H9 (cell line): ENCODE data around the gene DAPL1. TPM values are rescaled to one million over a fixed set of nuclear protein-coding genes. Genes with fewer than 3 reads are reported as not detected.

Experiments
- DNase-seq: peaks from one replicate; pipeline ENCODE4 v3.0.0-alpha.2; 2017
- H2AFZ ChIP-seq: one replicate; pipeline ENCODE4 v1.6.1; 2013; ENCODE audit warnings: mild to moderate bottlenecking, low read length, control low read depth, moderate library complexity
- H2AK5ac ChIP-seq: 2 replicates; pipeline ENCODE4 v1.6.1; 2013; ENCODE audit warnings: low read length, control low read depth, mixed read lengths; ENCODE audit not compliant: insufficient read length
- H2BK120ac ChIP-seq: one replicate; pipeline ENCODE4 v1.6.1; 2013; ENCODE audit warnings: low read depth, mild to moderate bottlenecking, low read length, control low read depth, inconsistent platforms; ENCODE audit not compliant: poor library complexity, severe bottlenecking
- H2BK12ac ChIP-seq: 2 replicates; pipeline ENCODE4 v1.6.1; 2013; ENCODE audit warnings: low read length, control low read depth, mixed read lengths, low read depth; ENCODE audit not compliant: insufficient read length
- H2BK15ac ChIP-seq: 2 replicates; pipeline ENCODE4 v1.6.1; 2013; ENCODE audit warnings: low read depth, low read length, control low read depth
- H2BK20ac ChIP-seq: one replicate; pipeline ENCODE4 v1.6.1; 2013; ENCODE audit warnings: low read depth, mild to moderate bottlenecking, low read length, control low read depth, inconsistent platforms; ENCODE audit not compliant: poor library complexity, severe bottlenecking
- H2BK5ac ChIP-seq: 2 replicates; pipeline ENCODE4 v1.6.1; 2013; ENCODE audit warnings: low read length, control low read depth, mixed read lengths; ENCODE audit not compliant: insufficient read length
- H3K14ac ChIP-seq: 2 replicates; pipeline ENCODE4 v1.6.1; 2013; ENCODE audit warnings: low read length, control low read depth; ENCODE audit not compliant: insufficient read depth
- H3K18ac ChIP-seq: 2 replicates; pipeline ENCODE4 v1.6.1; 2013; ENCODE audit warnings: low read depth, mild to moderate bottlenecking, mixed read lengths, low read length, control low read depth; ENCODE audit not compliant: insufficient read length
- H3K23ac ChIP-seq: 2 replicates; pipeline ENCODE4 v1.6.1; 2013; ENCODE audit warnings: low read length, control low read depth, mixed read lengths, low read depth; ENCODE audit not compliant: insufficient read length
- H3K23me2 ChIP-seq: 2 replicates; pipeline ENCODE4 v1.6.1; 2013; ENCODE audit warnings: low read depth, mild to moderate bottlenecking, mixed read lengths, low read length, control low read depth; ENCODE audit not compliant: insufficient read length, poor library complexity, severe bottlenecking
- H3K27ac ChIP-seq: 2 replicates; pipeline ENCODE4 v1.5.1; 2013; ENCODE audit warnings: low read length, control low read depth, mixed read lengths, low read depth; ENCODE audit not compliant: insufficient read length
- H3K27me3 ChIP-seq: 2 replicates; pipeline ENCODE4 v1.6.1; 2013; ENCODE audit warnings: low read length, control low read depth, inconsistent platforms; ENCODE audit not compliant: insufficient read depth
- H3K4ac ChIP-seq: 2 replicates; pipeline ENCODE4 v1.6.1; 2013; ENCODE audit warnings: low read depth, mild to moderate bottlenecking, control low read depth, inconsistent platforms, low read length, moderate library complexity
- H3K4me1 ChIP-seq: 2 replicates; pipeline ENCODE4 v1.6.1; 2013; ENCODE audit warnings: low read length, control low read depth, inconsistent platforms; ENCODE audit not compliant: insufficient read depth
- H3K4me2 ChIP-seq: 2 replicates; pipeline ENCODE4 v1.6.1; 2013; ENCODE audit warnings: low read length, control low read depth, mixed read lengths; ENCODE audit not compliant: insufficient read length, insufficient read depth
- H3K56ac ChIP-seq: 2 replicates; pipeline ENCODE4 v1.6.1; 2013; ENCODE audit warnings: low read depth, mild to moderate bottlenecking, mixed read lengths, low read length, control low read depth; ENCODE audit not compliant: insufficient read length
- H3K79me1 ChIP-seq: 2 replicates; pipeline ENCODE4 v1.6.1; 2013; ENCODE audit warnings: low read depth, mild to moderate bottlenecking, moderate library complexity, low read length, control low read depth, inconsistent platforms; ENCODE audit not compliant: insufficient read depth, poor library complexity, severe bottlenecking
- H3K79me2 ChIP-seq: 2 replicates; pipeline ENCODE4 v1.6.1; 2013; ENCODE audit warnings: low read length, control low read depth, inconsistent platforms; ENCODE audit not compliant: insufficient read depth
- H3K9ac ChIP-seq: 2 replicates; pipeline ENCODE4 v1.6.1; 2013; ENCODE audit warnings: low read length, control low read depth, mixed read lengths; ENCODE audit not compliant: insufficient read length; ENCODE audit errors: extremely low read depth
- H3K9me3 ChIP-seq: one replicate; pipeline ENCODE4 v1.6.1; 2013; ENCODE audit warnings: low read depth, low read length, inconsistent platforms; ENCODE audit not compliant: control insufficient read depth
- H3T11ph ChIP-seq: one replicate; pipeline ENCODE4 v1.6.1; 2013; ENCODE audit warnings: mild to moderate bottlenecking, low read length, control low read depth, inconsistent platforms
- H4K20me1 ChIP-seq: one replicate; pipeline ENCODE4 v1.6.1; 2013; ENCODE audit not compliant: control insufficient read depth, insufficient read length, insufficient read depth
- H4K5ac ChIP-seq: 2 replicates; pipeline ENCODE4 v1.6.1; 2013; ENCODE audit warnings: low read depth, mild to moderate bottlenecking, mixed read lengths, low read length, control low read depth; ENCODE audit not compliant: insufficient read length
- H4K8ac ChIP-seq: replicated peaks from 2 replicates; pipeline ENCODE4 v1.6.1; 2013; ENCODE audit warnings: low read length, control low read depth, mixed read lengths, low read depth; ENCODE audit not compliant: insufficient read length
- H4K91ac ChIP-seq: 2 replicates; pipeline ENCODE4 v1.6.1; 2013; ENCODE audit warnings: low read depth, mild to moderate bottlenecking, moderate library complexity, mixed read lengths, low read length, control low read depth; ENCODE audit not compliant: insufficient read length
- H3K27ac Mint-ChIP-seq, 3 experiments: 2 replicates in 2 of 3; 3 replicates in 1 of 3; pipeline ENCODE4 v1.8.0; 2020 to 2021; ENCODE audit warnings: mixed read lengths in 3 of 3, mild to moderate bottlenecking in 1 of 3, moderate library complexity in 1 of 3
- H3K27me3 Mint-ChIP-seq: 2 replicates; pipeline ENCODE4 v1.8.0; 2021; ENCODE audit warnings: low read depth, mild to moderate bottlenecking, moderate library complexity, mixed read lengths
- H3K36me3 Mint-ChIP-seq, 3 experiments: 2 replicates in 2 of 3; 3 replicates in 1 of 3; pipeline ENCODE4 v1.8.0; 2020 to 2021; ENCODE audit warnings: low read depth in 3 of 3, mixed read lengths in 3 of 3; ENCODE audit not compliant: insufficient read depth in 1 of 3
- H3K4me1 Mint-ChIP-seq, 2 experiments: 2 replicates each; pipeline ENCODE4 v1.8.0; 2020; ENCODE audit warnings: mixed read lengths in 2 of 2
- H3K4me3 Mint-ChIP-seq, 2 experiments: 2 replicates in 1 of 2; 3 replicates in 1 of 2; pipeline ENCODE4 v1.8.0; 2020 to 2021; ENCODE audit warnings: mild to moderate bottlenecking in 2 of 2, mixed read lengths in 2 of 2, moderate library complexity in 1 of 2
- H3K9me3 Mint-ChIP-seq, 2 experiments: 2 replicates in 1 of 2; 3 replicates in 1 of 2; pipeline ENCODE4 v1.8.0; 2020; ENCODE audit warnings: mild to moderate bottlenecking in 2 of 2, mixed read lengths in 2 of 2, moderate library complexity in 1 of 2
- CTCF ChIP-seq: fragments of 200-600 bp; sonication (generic); conservative IDR thresholded peaks from 3 replicates; pipeline ENCODE4 v1.8.0; 2021; ENCODE audit warnings: antibody characterized with exemption, mild to moderate bottlenecking
- WGBS: extraction: QIAGEN DNeasy Blood & Tissue Kit; methylation state at CpG from one replicate; pipeline ENCODE4 v1.1.7; 2013; ENCODE audit warnings: missing lambda C conversion rate, low lambda C conversion rate, mixed read lengths; ENCODE audit not compliant: insufficient read length; ENCODE audit errors: extremely low coverage; 5-methylcytosine and 5-hydroxymethylcytosine counted together
- total RNA-seq: library from RNA; stranded (reverse); gene quantifications from 2 replicates; pipeline ENCODE4 v1.2.1, GENCODE V29; 2021

DAPL1 gene
- total RNA-seq, 1 experiment from 2014 or later = not detected

- H3K4me3 Mint-ChIP-seq = no peak overlapping the region
- Histone ChIP-seq H3K9me3 (no peaks in the 10 kb centered on the region), H3K4me1 (peaks cover 3% of the 10 kb centered on the region; the same call in 1 of the 2 replicates), H2AK5ac (no peak overlapping the region), H3K18ac (no peak overlapping the region), H3K79me1 (no peaks in the 10 kb centered on the region), H2BK15ac (no peak overlapping the region), H3T11ph (no peak overlapping the region), H4K20me1 (no peaks in the 10 kb centered on the region), H3K4me2 (no peak overlapping the region), H4K91ac (no peak overlapping the region), H3K4ac (no peak overlapping the region), H3K9ac (no peak overlapping the region), H2BK120ac (no peak overlapping the region), H4K8ac (no peak overlapping the region), H3K14ac (no peak overlapping the region), H3K23ac (no peak overlapping the region), H3K27me3 (no peaks in the 10 kb centered on the region), H3K79me2 (no peaks in the 10 kb centered on the region), H2BK20ac (no peak overlapping the region), H2BK5ac (no peak overlapping the region), H3K23me2 (no peaks in the 10 kb centered on the region), H2BK12ac (no peak overlapping the region), H3K56ac (no peak overlapping the region), H3K27ac (no peak overlapping the region), H4K5ac (no peak overlapping the region), H2AFZ (no peak overlapping the region)
- H3K27ac Mint-ChIP-seq = no peak overlapping the region
- WGBS = no CpG with 5 or more reads among the region's 1 CpG
- no peaks in the 10 kb centered on the region for H3K36me3 Mint-ChIP-seq
- H3K4me1 Mint-ChIP-seq = peaks cover 3 to 6% of the 10 kb centered on the region in 2 experiments
- no peaks in the 10 kb centered on the region for H3K27me3 Mint-ChIP-seq
- no peaks in the 10 kb centered on the region for H3K9me3 Mint-ChIP-seq
- no peak for TF ChIP-seq CTCF
- no peak for DNase-seq
Observed at GRCh38 chr2:158760887-158761286, 34.2 kb upstream of the DAPL1 start.
